ENCODE results near the gene IFNK.

GRCh38 chr9:27564670-27565069 is 40.6 kb downstream of the IFNK start:
- TF ChIP-seq CTCF (IDR thresholded peaks at IDR 0.05; ENCODE audit: low read depth, low read length) (no peak), EZH2phosphoT487 (IDR thresholded peaks at IDR 0.05; ENCODE audit: low read depth) (no peak)

Measured in OCI-LY3 (cell line).